PC-3 (cell line): Measurements from ENCODE around the gene CDC42EP2. TPM values are rescaled to one million over a fixed set of nuclear protein-coding genes. Genes with fewer than 3 reads are reported as not detected.
"Not testable (repeated sequence)": the region's sequence is repeated elsewhere in the genome, so short reads cannot be mapped to it uniquely, and the experiment has no call there.

Experiments
- ATAC-seq: fragments of 200-7000 bp; cut with Tn5 transposase; 2 replicates; pipeline ENCODE4 v1.9.1; 2020; ENCODE audit warnings: mild to moderate bottlenecking, moderate library complexity
- BruUV-seq: library from RNA; stranded (reverse); fragments of 400-500 nt; replicated peaks from 2 replicates; lab custom pipeline; 2021; lab: Mats Ljungman, UMichigan
- CTCF ChIA-PET: fragments of 300-600 bp; sonication (Branson Sonifier 250); formaldehyde crosslinking; loops from one replicate; lab custom pipeline; 2022; ENCODE audit warnings: antibody characterized with exemption; lab: Charles Lee
- POLR2A ChIA-PET: fragments of 300-600 bp; sonication (Branson Sonifier 250); formaldehyde crosslinking; loops from one replicate; lab custom pipeline; 2022; ENCODE audit warnings: antibody characterized with exemption; ENCODE audit not compliant: unreplicated experiment; lab: Charles Lee
- DNase-seq: peaks from one replicate; pipeline ENCODE4 v3.0.0-alpha.2; 2015
- H2AFZ ChIP-seq: fragments of 300-600 bp; sonication (generic); 2 replicates; pipeline ENCODE4 v1.6.0; 2016; ENCODE audit warnings: antibody characterized with exemption, low read length
- H3F3A ChIP-seq: fragments of 300-600 bp; sonication (generic); one replicate; pipeline ENCODE4 v1.6.0; 2017; ENCODE audit warnings: antibody characterized with exemption, low read length, control low read depth, mild to moderate bottlenecking; ENCODE audit not compliant: unreplicated experiment
- H3K27ac ChIP-seq: fragments of 300-600 bp; sonication (generic); 2 replicates; pipeline ENCODE4 v1.5.1; 2016; ENCODE audit warnings: mild to moderate bottlenecking, low read length
- H3K27me3 ChIP-seq: fragments of 300-600 bp; sonication (generic); 2 replicates; pipeline ENCODE4 v1.6.1; 2016; ENCODE audit warnings: low read length, mixed read lengths
- H3K36me3 ChIP-seq: fragments of 300-600 bp; sonication (generic); 2 replicates; pipeline ENCODE4 v1.6.1; 2016; ENCODE audit warnings: low read depth, mixed run types, low read length, mixed read lengths
- H3K4me1 ChIP-seq: fragments of 300-600 bp; sonication (generic); 2 replicates; pipeline ENCODE4 v1.5.1; 2016; ENCODE audit warnings: low read length; ENCODE audit not compliant: insufficient read depth
- H3K4me2 ChIP-seq: fragments of 300-600 bp; sonication (generic); 2 replicates; pipeline ENCODE4 v1.6.0; 2016; ENCODE audit warnings: low read length
- H3K4me3 ChIP-seq: fragments of 300-600 bp; sonication (generic); 2 replicates; pipeline ENCODE4 v1.5.1; 2016; ENCODE audit warnings: mild to moderate bottlenecking, low read length, mixed read lengths
- H3K79me2 ChIP-seq: fragments of 300-600 bp; sonication (generic); 2 replicates; pipeline ENCODE4 v1.6.1; 2017; ENCODE audit warnings: low read length, mixed read lengths
- H3K9ac ChIP-seq: fragments of 300-600 bp; sonication (generic); 2 replicates; pipeline ENCODE4 v1.6.0; 2016; ENCODE audit warnings: mild to moderate bottlenecking, low read length
- H3K9me2 ChIP-seq: fragments of 300-600 bp; sonication (generic); replicated peaks from 2 replicates; pipeline ENCODE4 v1.6.1; 2016; ENCODE audit warnings: mixed run types, low read length, mixed read lengths
- H3K9me3 ChIP-seq: fragments of 300-600 bp; sonication (generic); 2 replicates; pipeline ENCODE4 v1.6.1; 2016; ENCODE audit warnings: low read length, mixed read lengths
- H4K20me1 ChIP-seq: fragments of 300-600 bp; sonication (generic); 2 replicates; pipeline ENCODE4 v1.6.1; 2016; ENCODE audit warnings: low read length, mixed read lengths
- EZH2 ChIP-seq: fragments of 300-600 bp; sonication (generic); IDR thresholded peaks from one replicate; pipeline ENCODE4 v1.6.1; 2017; ENCODE audit warnings: antibody characterized with exemption, mild to moderate bottlenecking, low read length; ENCODE audit not compliant: unreplicated experiment
- EZH2phosphoT487 ChIP-seq: fragments of 300-600 bp; sonication (generic); IDR thresholded peaks from 2 replicates; pipeline ENCODE4 v1.6.1; 2018; ENCODE audit warnings: mild to moderate bottlenecking, antibody characterized with exemption, low read length, borderline replicate concordance
- intact Hi-C: fragments of 100-400 bp; cut with micrococcal nuclease; formaldehyde crosslinking; loops from 2 replicates; pipeline ENCODE4 v1.9.0; 2023
- total RNA-seq: library from RNA; depleted of rRNA; stranded (reverse); fragments of >200 nt; gene quantifications from 2 replicates; pipeline ENCODE4 v1.2.3, GENCODE V29; 2014
- TF ChIP-seq, protein P1 (sequence below): fragments of 300-600 bp; sonication (generic); conservative IDR thresholded peaks from 2 replicates; pipeline ENCODE4 v1.5.1; 2017; ENCODE audit warnings: antibody characterized with exemption, low read depth, mild to moderate bottlenecking, low read length

The CDC42EP2 gene
- total RNA-seq, 1 experiment from 2014 or later, result 25.7 TPM

DNA sequence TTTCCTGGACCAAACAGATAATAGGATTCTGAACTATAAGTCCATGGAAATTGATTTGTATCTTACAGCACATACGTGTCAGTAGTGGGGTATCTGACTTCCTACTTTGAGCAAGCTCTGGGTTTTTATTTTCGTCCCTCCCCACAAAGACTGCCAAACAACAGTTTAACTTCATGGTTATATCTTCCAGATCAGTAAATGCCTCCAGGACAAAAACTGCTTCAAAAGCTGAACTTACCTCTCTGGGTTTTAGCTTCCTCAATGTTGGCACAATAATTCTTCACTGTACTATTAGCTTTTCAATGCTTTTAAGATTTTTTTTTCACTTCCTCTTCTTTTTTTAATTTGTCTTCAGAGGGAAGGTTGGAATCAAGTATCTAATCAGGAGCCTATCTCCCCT is 14.8 kb downstream of the CDC42EP2 start:
- no peaks in the 10 kb centered on the region for H3K27me3 ChIP-seq
- no peak overlapping the region for H3K27ac ChIP-seq
- H3F3A ChIP-seq, result no peaks in the 10 kb centered on the region
- ChIA-PET POLR2A (interaction anchor here (0.5 to 1.2 kb wide), 6 partner anchors 28 to 201 kb away, joined by 3 to 14 read pairs (median 4); no protein-coding TSS in a partner anchor), CTCF (interaction anchor here (0.6 to 3.2 kb wide), 8 partner anchors 13 to 254 kb away, joined by 3 to 132 read pairs (median 4); partner anchors contain the start of gene CDC42EP2)
- TF ChIP-seq, protein P1, sequence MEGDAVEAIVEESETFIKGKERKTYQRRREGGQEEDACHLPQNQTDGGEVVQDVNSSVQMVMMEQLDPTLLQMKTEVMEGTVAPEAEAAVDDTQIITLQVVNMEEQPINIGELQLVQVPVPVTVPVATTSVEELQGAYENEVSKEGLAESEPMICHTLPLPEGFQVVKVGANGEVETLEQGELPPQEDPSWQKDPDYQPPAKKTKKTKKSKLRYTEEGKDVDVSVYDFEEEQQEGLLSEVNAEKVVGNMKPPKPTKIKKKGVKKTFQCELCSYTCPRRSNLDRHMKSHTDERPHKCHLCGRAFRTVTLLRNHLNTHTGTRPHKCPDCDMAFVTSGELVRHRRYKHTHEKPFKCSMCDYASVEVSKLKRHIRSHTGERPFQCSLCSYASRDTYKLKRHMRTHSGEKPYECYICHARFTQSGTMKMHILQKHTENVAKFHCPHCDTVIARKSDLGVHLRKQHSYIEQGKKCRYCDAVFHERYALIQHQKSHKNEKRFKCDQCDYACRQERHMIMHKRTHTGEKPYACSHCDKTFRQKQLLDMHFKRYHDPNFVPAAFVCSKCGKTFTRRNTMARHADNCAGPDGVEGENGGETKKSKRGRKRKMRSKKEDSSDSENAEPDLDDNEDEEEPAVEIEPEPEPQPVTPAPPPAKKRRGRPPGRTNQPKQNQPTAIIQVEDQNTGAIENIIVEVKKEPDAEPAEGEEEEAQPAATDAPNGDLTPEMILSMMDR, result no peak
- no peak for TF ChIP-seq EZH2phosphoT487
- no peak for TF ChIP-seq EZH2
- peaks cover 9% of the 10 kb centered on the region for H3K79me2 ChIP-seq
- no peaks in the 10 kb centered on the region for H3K36me3 ChIP-seq
- no peaks in the 10 kb centered on the region for H3K9me2 ChIP-seq
- peaks cover 9% of the 10 kb centered on the region for H3K4me1 ChIP-seq
- H4K20me1 ChIP-seq, result peaks cover 2% of the 10 kb centered on the region
- DNase-seq, result no peak
- H3K9ac ChIP-seq, result peak overlapping the region; percentile 54
- H2AFZ ChIP-seq, result peak overlapping the region; percentile 81
- H3K9me3 ChIP-seq, result no peaks in the 10 kb centered on the region
- no peak for ATAC-seq
- TSS peak; percentile 58 for BruUV-seq
- H3K4me3 ChIP-seq, result peak overlapping the region; percentile 15; the same call in 1 of the 2 replicates
- intact Hi-C loops, result no loop called here
- peak overlapping the region; percentile 67 for H3K4me2 ChIP-seq

DNA sequence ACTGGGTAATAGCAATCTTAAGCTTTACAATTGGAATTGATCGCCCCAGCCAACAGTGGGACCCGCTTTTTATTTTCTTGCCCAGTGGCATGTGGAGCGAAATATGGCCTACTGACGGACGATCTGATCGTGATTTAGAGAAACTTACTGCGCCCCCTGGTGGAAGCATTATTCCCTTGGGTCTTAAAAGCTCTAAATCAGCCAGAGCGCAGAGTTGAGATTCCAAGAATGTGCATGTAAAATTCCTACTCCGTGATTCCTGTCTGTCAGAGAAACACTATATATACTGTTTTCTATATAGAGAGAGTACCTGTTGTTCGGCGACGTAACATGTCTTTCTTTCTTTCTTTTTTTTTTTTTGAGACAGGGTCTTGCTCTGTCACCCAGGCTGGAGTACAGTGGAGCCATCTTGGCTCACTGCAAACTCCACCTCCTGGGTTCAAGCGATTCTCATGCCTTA is 15.3 kb downstream of the CDC42EP2 start:
- H3K9ac ChIP-seq, result peak overlapping the region; percentile 54
- no peaks in the 10 kb centered on the region for H3K9me2 ChIP-seq
- TF ChIP-seq, protein P1, result peak; percentile 91
- no peak for TF ChIP-seq EZH2phosphoT487
- H3K27me3 ChIP-seq, result no peaks in the 10 kb centered on the region
- H3K4me3 ChIP-seq, result peak overlapping the region; percentile 15; the same call in 1 of the 2 replicates
- ChIA-PET POLR2A (interaction anchor here (0.5 to 1.2 kb wide), 6 partner anchors 28 to 201 kb away, joined by 3 to 14 read pairs (median 4); no protein-coding TSS in a partner anchor), CTCF (interaction anchor here (0.7 to 3.2 kb wide), 5 partner anchors 14 to 60 kb away, joined by 3 to 132 read pairs (median 5); partner anchors contain the start of gene CDC42EP2)
- no TSS peak for BruUV-seq
- DNase-seq (peak; percentile 98), ATAC-seq (peak; percentile 46)
- peak overlapping the region; percentile 67 for H3K4me2 ChIP-seq
- intact Hi-C loops, result loop anchor here (1.0 kb wide), 2 partner anchors 13 to 55 kb away; no protein-coding TSS in a partner anchor
- H2AFZ ChIP-seq, result peak overlapping the region; percentile 81
- no peak overlapping the region for H3K27ac ChIP-seq
- no peaks in the 10 kb centered on the region for H3K36me3 ChIP-seq
- H3K4me1 ChIP-seq, result peaks cover 11% of the 10 kb centered on the region
- H3F3A ChIP-seq, result no peaks in the 10 kb centered on the region
- H3K79me2 ChIP-seq, result peaks cover 14% of the 10 kb centered on the region
- H4K20me1 ChIP-seq, result peaks cover 6% of the 10 kb centered on the region
- H3K9me3 ChIP-seq, result no peaks in the 10 kb centered on the region

DNA sequence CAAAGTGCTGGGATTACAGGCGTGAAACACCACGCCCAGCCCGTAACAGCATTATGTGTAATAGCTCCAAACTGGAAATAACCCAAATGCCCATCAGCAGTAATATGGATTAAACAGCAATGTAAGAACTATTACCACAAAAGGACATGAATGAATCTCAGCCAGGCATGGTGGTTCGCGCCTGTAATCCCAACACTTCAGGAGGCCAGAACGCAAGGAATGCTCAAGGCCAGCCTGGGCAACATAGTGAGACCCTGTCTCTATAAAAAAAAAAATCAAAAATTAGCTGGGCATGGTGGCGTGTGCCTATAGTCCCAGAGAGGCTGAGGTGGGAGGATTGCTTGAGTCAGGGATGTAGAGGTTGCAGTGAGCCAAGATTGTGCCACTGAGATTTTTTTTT is 15.9 kb downstream of the CDC42EP2 start:
- Histone ChIP-seq H3K79me2 (peaks cover 20% of the 10 kb centered on the region), H3K27me3 (no peaks in the 10 kb centered on the region), H3K27ac (no peak overlapping the region), H3K36me3 (no peaks in the 10 kb centered on the region), H3K4me3 (no peak overlapping the region), H3K9me3 (no peaks in the 10 kb centered on the region), H3K9me2 (no peaks in the 10 kb centered on the region), H3K9ac (no peak overlapping the region), H4K20me1 (peaks cover 12% of the 10 kb centered on the region), H3F3A (no peaks in the 10 kb centered on the region), H2AFZ (peak overlapping the region; percentile 81), H3K4me2 (peak overlapping the region; percentile 67; the same call in 1 of the 2 replicates), H3K4me1 (peaks cover 17% of the 10 kb centered on the region)
- TF ChIP-seq EZH2, result no peak
- no peak for TF ChIP-seq EZH2phosphoT487
- TF ChIP-seq, protein P1, result no peak
- ChIA-PET CTCF (interaction anchor here (0.6 to 3.2 kb wide), 6 partner anchors 14 to 56 kb away, joined by 3 to 132 read pairs (median 18); partner anchors contain the start of gene CDC42EP2), POLR2A (no interaction called here)
- BruUV-seq, result no TSS peak
- ATAC-seq (no peak), DNase-seq (no peak)
- intact Hi-C loops, result loop anchor here (1.0 kb wide), 2 partner anchors 13 to 55 kb away; no protein-coding TSS in a partner anchor

DNA sequence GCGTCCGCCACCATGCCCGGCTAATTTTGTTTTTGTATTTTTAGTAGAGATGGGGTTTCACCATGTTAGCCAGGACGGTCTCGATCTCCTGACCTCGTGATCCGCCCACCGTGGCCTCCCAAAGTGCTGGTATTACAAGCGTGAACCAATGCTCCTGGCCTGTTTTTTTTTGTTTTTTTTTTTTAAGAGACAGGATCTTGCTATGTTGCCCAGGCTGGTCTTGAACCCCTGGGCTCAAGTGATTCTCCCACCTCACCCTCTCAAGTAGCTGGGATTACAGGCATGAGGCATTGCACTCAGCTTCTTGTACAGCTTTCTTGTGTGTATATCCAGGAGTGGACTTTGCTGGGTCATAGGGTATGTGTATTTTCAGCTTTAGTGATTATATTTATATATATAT is 17.9 kb downstream of the CDC42EP2 start:
- Histone ChIP-seq H3K79me2 (peaks cover 37% of the 10 kb centered on the region), H4K20me1 (peaks cover 13% of the 10 kb centered on the region), H3K4me1 (peaks cover 18% of the 10 kb centered on the region)
- ATAC-seq, H3K9me2 ChIP-seq, H3K9ac ChIP-seq, H3K9me3 ChIP-seq, H3K36me3 ChIP-seq, H2AFZ ChIP-seq, H3K4me2 ChIP-seq, DNase-seq, H3K27ac ChIP-seq, BruUV-seq, H3F3A ChIP-seq, H3K27me3 ChIP-seq, H3K4me3 ChIP-seq, intact Hi-C loops: not testable (repeated sequence)
- ChIA-PET POLR2A (interaction anchor here (1.0 kb wide), 1 partner anchor 21 kb away, joined by 5 read pairs; the partner anchor contains the start of gene TIGD3), CTCF (interaction anchor here (1.0 to 2.1 kb wide), 2 partner anchors 58 to 103 kb away, joined by 3 to 47 read pairs; no protein-coding TSS in a partner anchor)
